HG02852 (cell line): ENCODE data around the gene ETF1.
"Not testable (repeated sequence)": the region's sequence is repeated elsewhere in the genome, so short reads cannot be mapped to it uniquely, and the experiment has no call there.

Experiments used
- ATAC-seq: cut with Tn5 transposase; IDR thresholded peaks from one replicate; pipeline ENCODE4 v1.9.1; 2021; ENCODE audit warnings: mild to moderate bottlenecking, moderate library complexity; ENCODE audit not compliant: unreplicated experiment

The ETF1 gene

GRCh38 chr5:138492560-138493045 lies 50.4 kb downstream of the ETF1 start:
- ATAC-seq: no peak

DNA sequence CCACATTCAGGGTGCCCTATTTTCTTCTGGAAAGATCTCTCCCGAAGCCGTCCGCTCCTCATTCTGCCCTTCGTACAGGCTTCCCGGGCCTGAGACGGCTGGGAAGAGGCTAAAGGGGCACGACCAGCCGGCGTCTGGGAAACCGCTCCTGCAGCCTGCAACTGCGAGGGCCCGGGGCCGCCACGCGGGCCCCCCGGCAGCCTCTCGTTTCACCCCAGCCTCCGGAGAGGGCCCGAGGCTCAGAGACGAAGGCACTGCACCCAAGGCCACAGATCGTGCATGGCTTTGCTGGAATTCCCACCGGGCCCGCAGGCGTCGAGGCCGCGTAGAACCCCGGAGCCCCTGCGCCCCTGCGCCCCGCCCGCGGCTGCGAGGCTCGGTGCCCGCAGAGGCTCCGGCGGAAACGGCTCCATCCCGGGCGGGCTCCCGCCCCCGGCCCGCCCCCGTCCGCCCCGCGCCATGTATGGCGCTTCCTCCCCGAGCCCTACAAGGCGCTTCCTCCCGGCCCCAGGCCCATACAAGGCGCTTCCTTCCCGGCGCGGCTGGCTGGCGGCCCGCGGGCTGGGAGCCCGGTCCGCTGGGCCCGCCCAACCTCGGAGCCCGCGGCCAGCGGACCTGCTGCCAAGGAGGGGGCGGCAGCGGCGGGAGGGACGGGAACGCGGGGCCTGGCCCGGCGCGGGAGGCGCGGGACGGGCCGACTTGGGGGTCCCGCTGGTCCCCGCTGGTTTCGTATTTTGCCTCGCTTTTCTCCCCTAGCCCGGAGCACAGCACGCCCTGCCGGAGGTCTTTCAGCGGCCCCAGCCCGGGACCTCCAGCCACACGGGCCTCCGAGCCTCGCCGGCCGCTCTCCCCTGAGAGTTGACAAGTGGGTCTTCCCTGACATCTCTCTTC lies 51.1 kb downstream of the ETF1 start:
- peak; percentile 98 for ATAC-seq

- ATAC-seq: no peak
Observed at GRCh38 chr5:138491284-138491648, 51.8 kb downstream of the ETF1 start.

DNA sequence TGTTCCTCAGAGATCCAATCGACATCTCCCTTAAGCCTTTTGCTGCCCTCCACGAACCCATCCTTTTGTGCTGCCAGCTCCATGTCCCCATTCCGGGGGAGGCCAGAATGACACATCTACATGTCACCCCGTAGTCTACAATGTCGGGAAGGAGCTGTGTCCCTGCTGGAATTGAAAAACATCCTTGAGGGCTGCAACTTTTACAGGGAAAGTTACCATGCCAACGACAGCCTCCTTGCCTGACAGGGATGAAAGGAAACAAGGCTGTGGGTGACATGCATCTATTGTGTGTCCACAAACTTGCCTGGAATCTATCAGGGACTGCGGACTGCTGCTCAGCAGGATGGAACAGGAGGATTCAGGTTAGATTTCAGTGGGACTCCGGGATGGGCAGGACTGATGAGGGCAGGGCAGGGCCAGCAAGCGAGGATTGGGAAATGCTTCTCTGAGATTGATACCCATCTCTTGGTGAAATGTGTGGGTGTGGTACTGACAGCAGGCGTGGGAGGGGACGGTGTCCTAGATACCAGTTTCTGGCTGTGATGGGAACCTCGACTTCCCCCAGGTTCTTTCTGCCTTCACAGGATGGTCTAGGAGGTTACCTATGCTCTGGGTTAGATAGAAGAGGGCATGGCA lies 52.3 kb downstream of the ETF1 start:
- ATAC-seq: no peak

- ATAC-seq: no peak
Observed at GRCh38 chr5:138489683-138490061, 53.4 kb downstream of the ETF1 start.

- no peak for ATAC-seq
Observed at GRCh38 chr5:138488481-138488945, 54.5 kb downstream of the ETF1 start.

DNA sequence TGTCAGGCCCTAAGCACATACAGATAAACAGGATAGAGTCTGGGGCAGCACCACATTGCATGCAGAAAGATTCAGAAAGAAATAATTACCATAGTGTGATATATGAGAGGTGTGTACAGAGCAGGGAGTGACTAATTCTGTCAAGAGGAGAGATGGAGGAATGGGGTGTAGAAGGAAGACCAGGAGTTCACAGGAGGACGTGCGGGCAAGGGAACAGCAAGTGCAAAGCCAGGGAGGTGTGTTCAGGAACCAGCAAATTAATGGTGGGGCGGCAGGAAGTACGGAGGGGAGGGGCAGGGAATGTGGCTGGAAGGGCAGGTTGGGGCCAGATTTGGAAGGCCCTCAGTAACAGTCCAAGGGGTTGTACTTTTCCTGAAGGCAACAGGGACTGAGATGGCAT lies 60.4 kb downstream of the ETF1 start:
- no peak for ATAC-seq

DNA sequence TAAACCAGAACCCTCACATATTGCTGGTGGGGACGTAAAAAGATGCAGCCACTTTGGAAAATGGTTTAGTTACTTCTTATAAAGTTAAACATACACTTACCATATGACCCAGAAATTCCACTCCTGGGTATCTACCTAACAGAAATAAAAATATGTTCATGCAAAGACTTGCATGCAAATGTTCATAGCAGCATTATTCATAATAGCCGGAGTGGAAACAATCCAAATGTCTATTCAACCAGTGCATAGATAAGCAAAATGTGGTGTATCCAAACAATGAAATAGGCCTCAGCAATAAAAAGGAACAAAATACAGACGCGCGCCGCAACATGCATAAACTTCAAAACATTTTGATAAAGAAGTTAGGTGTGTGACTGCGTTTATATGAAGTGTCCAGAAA lies 66.1 kb downstream of the ETF1 start:
- no peak for ATAC-seq

GRCh38 chr5:138473151-138473550 lies 69.9 kb downstream of the ETF1 start:
- not testable (repeated sequence) for ATAC-seq

GRCh38 chr5:138472353-138472752 lies 70.7 kb downstream of the ETF1 start:
- no peak for ATAC-seq

DNA sequence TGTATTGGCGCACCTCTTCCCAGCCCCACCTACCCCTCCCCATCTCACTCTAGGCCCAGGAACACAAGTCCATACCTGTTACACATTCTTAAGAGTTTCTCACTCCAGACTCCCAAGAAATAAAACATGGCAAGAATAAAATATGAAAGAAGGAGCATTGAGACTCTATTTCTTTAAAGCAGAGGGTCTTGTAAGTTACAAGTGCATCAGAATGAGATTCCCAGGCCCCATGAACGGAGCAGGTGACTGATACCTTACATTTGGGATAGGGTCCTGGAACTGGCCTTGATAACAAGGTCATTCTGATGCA lies 72.0 kb downstream of the ETF1 start:
- ATAC-seq: no peak

- no peak for ATAC-seq
Observed at GRCh38 chr5:138470322-138471051, 72.5 kb downstream of the ETF1 start.

DNA sequence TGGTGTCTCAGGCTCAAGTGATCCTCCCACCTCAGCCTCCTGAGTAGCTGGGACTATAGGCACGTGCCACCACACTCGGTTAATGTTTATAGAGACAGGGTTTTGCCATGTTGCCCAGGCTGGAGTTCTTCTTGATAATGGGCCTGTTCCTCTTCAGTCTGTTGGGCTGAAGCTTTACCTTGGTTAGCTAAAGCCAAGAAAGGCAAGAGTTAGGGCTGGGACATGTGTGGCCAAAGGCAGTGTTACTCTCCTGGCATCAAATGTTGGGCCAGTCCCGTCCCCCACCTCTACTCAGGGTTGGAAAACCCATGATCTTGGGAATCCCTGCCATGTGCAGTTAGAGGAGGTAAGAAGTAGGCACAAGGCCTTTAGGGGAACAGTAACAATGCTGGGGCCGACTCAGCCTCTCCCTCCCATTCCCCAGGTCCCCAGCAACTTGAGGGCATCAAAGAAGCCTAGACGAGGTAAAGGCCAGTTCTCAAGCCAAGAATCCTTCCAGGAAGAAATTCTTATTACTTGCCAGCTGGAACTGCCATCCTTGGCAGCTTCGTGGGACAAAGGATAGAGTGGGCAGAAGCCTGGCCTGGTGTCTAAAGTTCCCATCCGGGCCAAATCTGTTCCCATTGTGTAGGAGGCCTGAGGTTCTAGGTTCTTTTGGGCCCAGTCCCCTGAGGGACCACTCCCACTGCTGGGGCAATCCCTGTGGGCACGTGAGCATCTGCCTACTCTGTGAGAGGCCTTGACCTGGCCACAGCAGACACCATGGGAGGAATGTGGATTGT lies 73.3 kb downstream of the ETF1 start:
- ATAC-seq: no peak

DNA sequence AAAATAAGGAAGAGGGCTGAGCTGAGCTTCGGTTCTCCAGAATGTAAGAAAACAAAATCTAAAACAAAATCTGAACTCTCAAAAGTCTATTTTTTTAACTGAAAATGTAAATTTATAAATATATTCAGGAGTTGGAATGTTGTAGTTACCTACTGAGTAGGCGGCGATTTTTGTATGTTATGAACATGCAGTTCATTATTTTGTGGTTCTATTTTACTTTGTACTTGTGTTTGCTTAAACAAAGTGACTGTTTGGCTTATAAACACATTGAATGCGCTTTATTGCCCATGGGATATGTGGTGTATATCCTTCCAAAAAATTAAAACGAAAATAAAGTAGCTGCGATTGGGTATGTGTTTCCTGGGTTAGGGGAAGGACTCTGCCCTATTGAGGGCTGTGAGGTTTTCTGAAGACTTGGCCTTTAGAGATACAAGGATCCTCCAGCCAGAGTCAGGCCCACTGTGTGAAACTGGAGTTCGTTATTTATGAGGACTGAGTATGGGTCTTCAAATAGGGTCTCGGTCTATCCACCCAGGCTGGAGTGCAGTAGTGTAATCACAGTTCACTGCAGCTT lies 74.0 kb downstream of the ETF1 start:
- ATAC-seq: no peak

- no peak for ATAC-seq
Observed at GRCh38 chr5:138468133-138468965, 74.7 kb downstream of the ETF1 start.

DNA sequence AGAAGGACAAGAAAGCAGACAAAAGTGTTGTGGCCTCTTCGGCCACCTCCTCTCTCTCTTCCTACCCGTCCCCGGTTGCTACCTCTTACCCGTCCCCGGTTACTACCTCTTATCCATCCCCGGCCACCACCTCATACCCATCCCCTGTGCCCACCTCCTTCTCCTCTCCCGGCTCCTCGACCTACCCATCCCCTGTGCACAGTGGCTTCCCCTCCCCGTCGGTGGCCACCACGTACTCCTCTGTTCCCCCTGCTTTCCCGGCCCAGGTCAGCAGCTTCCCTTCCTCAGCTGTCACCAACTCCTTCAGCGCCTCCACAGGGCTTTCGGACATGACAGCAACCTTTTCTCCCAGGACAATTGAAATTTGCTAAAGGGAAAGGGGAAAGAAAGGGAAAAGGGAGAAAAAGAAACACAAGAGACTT lies 75.3 kb downstream of the ETF1 start:
- ATAC-seq: no peak

DNA sequence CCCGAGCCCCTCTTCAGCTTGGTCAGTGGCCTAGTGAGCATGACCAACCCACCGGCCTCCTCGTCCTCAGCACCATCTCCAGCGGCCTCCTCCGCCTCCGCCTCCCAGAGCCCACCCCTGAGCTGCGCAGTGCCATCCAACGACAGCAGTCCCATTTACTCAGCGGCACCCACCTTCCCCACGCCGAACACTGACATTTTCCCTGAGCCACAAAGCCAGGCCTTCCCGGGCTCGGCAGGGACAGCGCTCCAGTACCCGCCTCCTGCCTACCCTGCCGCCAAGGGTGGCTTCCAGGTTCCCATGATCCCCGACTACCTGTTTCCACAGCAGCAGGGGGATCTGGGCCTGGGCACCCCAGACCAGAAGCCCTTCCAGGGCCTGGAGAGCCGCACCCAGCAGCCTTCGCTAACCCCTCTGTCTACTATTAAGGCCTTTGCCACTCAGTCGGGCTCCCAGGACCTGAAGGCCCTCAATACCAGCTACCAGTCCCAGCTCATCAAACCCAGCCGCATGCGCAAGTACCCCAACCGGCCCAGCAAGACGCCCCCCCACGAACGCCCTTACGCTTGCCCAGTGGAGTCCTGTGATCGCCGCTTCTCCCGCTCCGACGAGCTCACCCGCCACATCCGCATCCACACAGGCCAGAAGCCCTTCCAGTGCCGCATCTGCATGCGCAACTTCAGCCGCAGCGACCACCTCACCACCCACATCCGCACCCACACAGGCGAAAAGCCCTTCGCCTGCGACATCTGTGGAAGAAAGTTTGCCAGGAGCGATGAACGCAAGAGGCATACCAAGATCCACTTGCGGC lies 75.9 kb downstream of the ETF1 start:
- ATAC-seq: no peak

- ATAC-seq: no peak
Observed at GRCh38 chr5:138466125-138466899, 76.7 kb downstream of the ETF1 start.
